Dedifferentiated amniotic fluid mesenchymal stem cell (primary cell): ENCODE results near the gene CD84.
"Not testable (repeated sequence)": the region's sequence is repeated elsewhere in the genome, so short reads cannot be mapped to it uniquely, and the experiment has no call there.

Experiments used
- DNase-seq: peaks from one replicate; pipeline ENCODE4 v3.0.0-alpha.2; 2016; ENCODE audit errors: extremely low spot score

CD84 gene

DNA sequence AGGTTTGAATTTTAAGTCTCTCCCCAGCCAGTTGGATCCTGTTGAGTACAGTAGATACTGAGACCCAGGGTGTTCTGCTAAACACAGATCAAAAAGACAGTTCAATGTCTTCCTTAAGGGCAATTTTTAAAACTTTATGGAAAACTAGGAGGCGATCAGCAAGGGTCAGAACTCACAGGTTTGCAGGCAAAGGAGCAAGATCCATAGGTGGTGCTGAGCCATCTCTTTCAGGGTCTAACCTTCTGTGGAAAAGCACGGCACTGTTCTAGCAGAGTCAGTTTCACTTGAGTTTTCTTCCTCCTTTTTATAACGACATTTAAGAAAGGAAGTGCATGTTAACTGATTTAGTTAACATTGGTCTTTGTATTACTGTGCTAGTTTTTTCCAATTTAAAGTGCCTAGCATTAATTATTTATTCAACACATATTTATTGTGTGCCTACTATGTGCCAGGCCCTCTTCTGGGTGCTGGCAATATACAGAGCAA lies at the start of gene CD84:
TSS of gene CD84 (minus strand) at position 281 of the 486 bp plus-strand sequence. CDS start at position 222, 59 bp downstream.
- DNase-seq: no peak

- DNase-seq: no peak
Measured at GRCh38 chr1:160628799-160629263, 49.5 kb upstream of the CD84 start.

DNA sequence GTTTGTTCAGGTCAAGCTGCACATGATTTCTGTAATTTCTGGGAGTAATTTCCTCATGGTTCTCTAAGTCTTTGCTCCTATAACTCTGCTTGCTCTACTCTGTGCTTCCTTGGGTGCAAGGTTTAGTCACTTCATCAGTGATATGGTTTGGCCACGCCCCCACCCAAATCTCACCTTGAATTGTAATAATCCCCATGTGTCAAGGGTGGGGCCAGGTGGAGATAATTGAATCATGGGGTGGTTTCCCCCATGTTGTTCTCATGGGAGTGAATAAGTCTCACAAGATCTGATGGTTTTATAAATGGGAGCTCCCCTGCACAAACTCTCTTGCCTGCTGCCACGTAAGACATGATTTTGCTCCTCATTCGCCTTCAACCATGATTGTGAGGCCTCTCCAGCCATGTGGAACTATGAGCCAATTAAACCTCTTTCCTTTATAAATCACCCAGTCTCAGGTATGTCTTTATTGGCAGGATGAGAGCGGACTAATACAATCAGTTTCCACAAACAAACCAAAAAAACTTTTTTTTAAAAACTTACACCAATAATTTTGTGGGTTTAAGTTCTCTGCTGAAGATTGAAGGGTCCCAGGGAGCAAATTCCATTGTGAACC lies 48.5 kb upstream of the CD84 start:
- not testable (repeated sequence) for DNase-seq

DNA sequence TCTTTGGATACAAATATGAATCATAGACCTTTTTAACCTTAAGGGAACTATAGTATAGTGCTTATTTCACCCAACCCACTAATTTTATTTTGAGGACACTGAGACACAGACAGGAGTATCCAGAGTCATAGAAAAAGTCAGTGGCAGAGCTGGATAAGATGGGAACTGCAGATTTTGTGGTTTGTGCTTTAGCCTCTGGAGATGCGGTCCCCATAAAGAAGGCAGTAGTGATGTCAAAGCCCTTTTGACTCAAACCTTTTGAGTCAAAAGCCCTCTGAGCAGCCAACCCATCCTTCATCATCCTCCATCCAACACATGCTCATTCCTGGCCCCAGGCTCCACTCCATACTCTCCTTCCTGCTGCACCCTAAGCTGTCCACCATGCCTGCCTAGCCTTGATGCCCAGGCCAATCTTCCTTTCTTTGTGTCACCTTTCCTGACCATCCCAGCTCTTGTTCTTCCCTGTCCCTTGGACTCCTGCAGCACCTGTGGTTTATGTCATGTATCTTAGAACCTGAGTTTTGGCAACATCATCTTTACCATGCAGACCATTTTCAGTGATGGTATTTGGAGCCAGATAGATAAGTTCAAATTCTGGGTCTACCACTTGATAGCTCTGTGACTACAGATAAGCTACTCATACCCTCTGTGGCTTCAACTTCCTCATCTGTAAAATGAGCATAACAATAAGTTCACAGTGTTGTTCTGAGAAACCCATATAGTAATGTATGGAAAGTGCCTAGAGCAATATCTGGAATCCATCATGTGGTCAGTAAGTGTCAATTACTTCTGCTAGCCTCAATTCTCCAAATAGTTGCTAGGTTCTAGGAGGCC lies 47.4 kb upstream of the CD84 start:
- DNase-seq: no peak

DNA sequence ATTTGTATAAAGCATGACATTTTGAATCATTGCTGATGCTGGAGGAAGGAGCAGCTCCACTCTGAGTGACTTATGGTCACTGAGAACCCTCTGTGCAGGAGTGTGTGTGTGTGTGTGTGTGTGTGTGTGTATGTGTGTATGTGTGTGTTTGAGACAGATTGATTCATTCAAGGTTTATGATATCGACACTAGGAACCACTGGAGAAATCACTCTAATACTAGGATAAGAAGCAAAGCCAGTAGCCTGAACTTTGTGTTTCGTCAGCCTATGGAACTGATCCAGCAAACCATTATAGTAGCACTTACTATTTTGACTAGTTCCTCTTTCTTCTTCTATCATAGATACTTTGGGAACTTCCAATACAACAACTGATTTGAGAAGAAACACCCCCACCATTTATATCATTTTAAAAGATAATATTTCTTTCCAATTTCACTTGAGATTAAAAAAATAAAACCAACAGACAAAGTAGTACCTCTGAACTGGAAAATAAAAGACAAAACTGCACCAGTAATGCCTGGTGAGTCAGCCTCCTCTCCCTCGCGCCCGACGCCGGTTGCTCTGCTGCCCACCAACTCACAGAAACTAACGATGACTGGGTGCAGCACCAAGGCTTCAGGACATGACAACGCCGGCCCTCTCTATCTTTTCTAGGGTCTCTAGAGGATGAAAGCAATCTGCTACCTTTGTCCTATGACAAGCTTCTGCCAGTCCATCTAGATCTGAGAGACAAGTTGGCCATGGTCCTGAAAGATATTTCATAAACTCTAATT lies 46.6 kb upstream of the CD84 start:
- no peak for DNase-seq

GRCh38 chr1:160625321-160625720 lies 46.0 kb upstream of the CD84 start:
- DNase-seq: no peak

DNA sequence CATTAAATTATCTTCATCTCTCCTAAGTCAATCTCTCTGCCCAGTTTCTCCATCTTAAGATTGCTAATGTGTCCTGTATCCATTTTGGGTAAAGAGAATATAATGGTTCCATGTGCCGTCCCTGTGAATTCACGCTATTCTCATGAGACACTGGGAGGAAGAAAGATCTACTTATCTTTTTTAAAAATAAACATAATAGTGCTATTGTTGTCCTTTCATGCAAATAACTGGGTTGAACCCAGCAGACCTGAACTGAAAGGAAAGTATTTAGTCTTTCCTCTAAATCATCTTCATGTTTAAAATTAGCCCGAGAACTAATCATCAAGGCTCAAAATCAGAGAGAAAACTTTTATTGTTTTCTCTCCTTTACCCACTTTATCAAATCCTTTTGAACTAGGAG lies 45.2 kb upstream of the CD84 start:
- DNase-seq: no peak

- DNase-seq: no peak
Measured at GRCh38 chr1:160623862-160624261, 44.6 kb upstream of the CD84 start.

DNA sequence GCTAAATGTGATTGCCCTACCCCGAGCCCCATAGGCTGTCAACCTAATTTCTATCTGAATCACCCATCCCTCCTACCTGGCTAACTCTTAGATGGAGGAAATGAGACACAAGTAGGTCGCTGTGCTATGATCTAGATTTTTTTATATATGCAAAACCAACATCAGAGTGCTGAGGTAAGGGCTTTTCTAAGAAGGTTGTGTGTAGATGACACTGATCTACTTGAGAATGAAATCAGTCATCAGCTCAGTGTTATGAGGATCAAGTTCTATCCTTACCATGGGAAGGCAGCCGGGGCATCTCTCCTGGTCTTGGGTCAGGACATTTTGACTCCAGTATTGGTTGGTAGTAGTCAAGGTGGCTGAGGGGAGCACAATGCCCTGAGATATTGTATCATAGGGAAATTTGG lies 43.9 kb upstream of the CD84 start:
- no peak for DNase-seq

DNA sequence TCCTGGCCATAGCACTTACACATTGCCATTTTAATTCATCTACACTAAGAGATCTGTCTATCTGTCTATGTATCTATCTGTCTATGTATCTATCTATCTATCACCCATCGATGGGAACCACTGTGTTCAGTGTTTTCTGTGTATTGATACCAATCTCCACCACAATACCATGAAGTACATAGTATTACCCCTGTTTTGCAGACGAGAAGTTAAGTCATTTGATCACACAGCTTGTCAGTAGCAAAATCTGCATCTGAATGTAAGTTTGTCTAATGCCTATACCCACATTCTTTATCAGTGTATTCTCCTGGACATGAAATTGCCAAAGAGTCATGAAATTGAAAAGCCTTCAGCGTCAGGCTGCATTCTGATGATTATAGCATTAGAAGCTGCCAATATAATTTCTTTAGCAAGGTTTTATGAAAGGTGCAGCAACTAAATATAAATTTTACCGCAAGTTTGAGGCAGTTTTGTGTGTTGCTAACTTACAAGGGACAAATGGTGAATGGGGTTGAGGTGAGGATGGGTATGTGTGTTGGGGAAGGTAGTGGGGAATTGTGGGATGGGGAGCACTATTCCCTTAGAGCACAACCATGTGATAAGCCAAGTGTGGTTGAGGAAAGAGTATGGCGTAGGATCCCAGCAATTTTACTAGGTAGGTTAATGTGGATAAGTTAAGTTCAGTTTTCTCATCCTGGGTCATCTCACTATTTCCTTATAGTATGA lies 43.4 kb upstream of the CD84 start:
- no peak for DNase-seq

- DNase-seq: no peak
Measured at GRCh38 chr1:160621633-160622413, 42.5 kb upstream of the CD84 start.

DNA sequence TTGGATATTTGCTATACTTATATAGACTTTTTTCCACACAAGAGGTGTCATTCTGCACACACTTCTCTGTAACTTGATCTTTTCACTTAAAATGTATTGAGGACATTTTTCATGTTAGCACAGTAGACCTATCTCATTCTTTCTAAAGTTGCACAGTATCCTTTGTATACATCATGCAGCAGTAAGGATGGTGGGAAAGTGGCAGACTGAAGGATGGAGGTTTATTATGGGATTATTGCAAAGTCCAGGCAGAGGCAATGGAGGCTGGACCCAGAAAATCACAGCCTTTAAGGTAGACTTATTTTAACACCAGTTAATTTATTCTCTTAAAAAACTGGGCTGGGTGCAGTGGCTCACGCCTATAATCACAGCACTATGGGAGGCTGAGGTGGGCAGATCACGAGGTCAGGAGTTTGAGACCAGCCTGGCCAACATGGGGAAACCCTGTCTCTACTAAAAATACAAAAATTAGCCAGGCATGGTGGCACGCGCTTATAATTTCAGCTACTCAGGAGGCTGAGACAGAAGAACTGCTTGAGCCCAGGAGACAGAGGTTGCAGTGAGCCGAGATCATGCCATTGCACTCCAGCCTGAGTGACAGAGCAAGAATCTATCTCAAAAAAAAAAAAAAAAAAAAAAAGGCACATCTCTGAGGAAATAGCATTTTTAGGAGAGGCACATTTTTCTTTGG lies 41.8 kb upstream of the CD84 start:
- no peak for DNase-seq

- DNase-seq: no peak
Measured at GRCh38 chr1:160619742-160620277, 40.5 kb upstream of the CD84 start.

- no peak for DNase-seq
Measured at GRCh38 chr1:160618763-160619274, 39.5 kb upstream of the CD84 start.

- no peak for DNase-seq
Measured at GRCh38 chr1:160618327-160618726, 39.0 kb upstream of the CD84 start.

- no peak for DNase-seq
Measured at GRCh38 chr1:160615660-160616059, 36.4 kb upstream of the CD84 start.

GRCh38 chr1:160614410-160614809 lies 35.1 kb upstream of the CD84 start:
- no peak for DNase-seq

DNA sequence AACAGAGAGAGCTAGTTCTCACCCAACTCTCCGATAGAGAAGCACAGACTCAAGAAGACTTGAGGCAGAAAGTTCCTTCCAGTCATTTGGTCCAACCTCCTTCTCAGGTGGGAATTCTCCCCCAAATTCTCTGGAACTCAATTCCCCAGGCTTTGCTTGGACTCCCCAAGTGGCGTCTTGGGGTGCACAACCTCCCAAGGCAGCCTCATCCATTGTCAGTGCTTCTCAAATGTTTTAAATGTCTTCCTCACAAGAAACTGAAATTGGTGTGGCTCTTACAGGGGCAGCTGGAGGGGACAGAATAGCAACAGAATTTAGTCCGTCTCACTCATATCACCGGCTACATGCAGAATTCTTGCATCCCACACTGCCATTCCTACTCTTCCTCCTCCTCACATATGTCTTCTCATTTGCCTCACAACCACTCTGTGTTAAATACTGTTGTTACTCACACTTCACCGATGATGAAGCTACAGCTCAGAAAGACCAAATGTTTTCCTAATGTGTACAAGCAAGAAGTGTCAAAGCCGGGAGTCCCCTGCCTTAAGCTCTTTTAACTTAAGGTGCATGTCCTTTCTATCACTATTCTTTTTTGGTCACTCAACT lies 33.4 kb upstream of the CD84 start:
- no peak for DNase-seq

DNA sequence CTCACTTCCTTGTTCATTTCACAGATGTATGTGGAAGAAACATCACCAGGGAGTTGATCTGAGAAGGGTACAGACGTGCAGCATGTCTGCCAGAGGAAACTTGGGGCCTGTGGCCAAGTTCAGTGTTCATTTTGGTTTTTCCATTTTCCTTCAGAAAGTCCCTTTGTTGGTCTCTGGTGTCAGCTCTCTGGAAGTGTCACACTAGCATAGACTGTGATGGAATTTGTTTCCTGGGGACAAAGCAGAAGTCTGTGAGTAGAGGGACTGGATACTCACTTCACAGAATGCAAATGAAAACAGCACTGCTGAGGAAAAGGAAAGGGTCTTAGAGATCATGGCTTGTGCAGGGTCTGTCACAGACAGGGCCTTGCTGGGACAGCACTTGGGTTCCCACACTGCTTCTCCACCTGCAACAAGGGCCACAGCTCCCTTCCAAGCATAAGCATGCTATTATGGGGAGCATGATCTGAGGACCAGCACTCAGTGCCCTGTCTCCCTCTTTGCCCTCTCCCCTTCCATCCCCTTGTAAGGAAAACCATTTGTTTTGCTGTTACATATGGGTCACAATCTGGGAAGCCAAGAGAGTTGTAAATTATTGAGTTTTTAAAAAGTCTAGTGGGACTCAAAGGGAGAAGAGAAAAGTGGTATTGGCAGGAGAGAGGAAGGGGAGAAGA lies 31.4 kb upstream of the CD84 start:
- DNase-seq: no peak
